22Rv1 (cell line): ENCODE data around the gene PUS7L.
"Not testable (repeated sequence)": the region's sequence is repeated elsewhere in the genome, so short reads cannot be mapped to it uniquely, and the experiment has no call there.

Experiments used
- H3K27ac ChIP-seq: fragments of 450-650 bp; 2 replicates; pipeline ENCODE4 v1.5.1; 2017
- CTCF ChIP-seq: fragments of 450-650 bp; IDR thresholded peaks from 2 replicates; pipeline ENCODE4 v1.5.1; 2017; ENCODE audit warnings: mild to moderate bottlenecking
- ZFX ChIP-seq: fragments of 450-650 bp; IDR thresholded peaks from 2 replicates; pipeline ENCODE4 v1.6.1; 2017; ENCODE audit warnings: antibody characterized with exemption, borderline replicate concordance

The PUS7L gene

GRCh38 chr12:43728698-43729097 lies 29.9 kb downstream of the PUS7L start:
- TF ChIP-seq CTCF (no peak), ZFX (no peak)
- no peak overlapping the region for H3K27ac ChIP-seq

GRCh38 chr12:43728117-43728516 lies 30.5 kb downstream of the PUS7L start:
- TF ChIP-seq CTCF (peak; percentile 77), ZFX (no peak)
- no peak overlapping the region for H3K27ac ChIP-seq

GRCh38 chr12:43723134-43723533 lies 35.5 kb downstream of the PUS7L start:
- no peak overlapping the region for H3K27ac ChIP-seq
- TF ChIP-seq CTCF = no peak
- no peak for TF ChIP-seq ZFX

GRCh38 chr12:43722621-43723020 lies 36.0 kb downstream of the PUS7L start:
- no peak overlapping the region for H3K27ac ChIP-seq
- no peak for TF ChIP-seq ZFX
- no peak for TF ChIP-seq CTCF

- TF ChIP-seq ZFX (no peak), CTCF (no peak)
- no peak overlapping the region for H3K27ac ChIP-seq
Observed at GRCh38 chr12:43711348-43711747, 47.2 kb downstream of the PUS7L start.

GRCh38 chr12:43703772-43704171 lies 54.8 kb downstream of the PUS7L start:
- H3K27ac ChIP-seq = not testable (repeated sequence)

GRCh38 chr12:43701194-43701593 lies 57.4 kb downstream of the PUS7L start:
- H3K27ac ChIP-seq = not testable (repeated sequence)

GRCh38 chr12:43696154-43696553 lies 62.4 kb downstream of the PUS7L start:
- H3K27ac ChIP-seq = no peak overlapping the region
- TF ChIP-seq ZFX = no peak
- TF ChIP-seq CTCF = no peak
